Kasumi-1 (cell line): ENCODE measurements around the gene MAP7.
A peak's percentile ranks its signal among the peaks of the same experiment; 100 is the strongest.

Source experiments
- DNase-seq, 2 experiments: peaks; one replicate each; lab custom pipeline; 2025; lab: John Stamatoyannopoulos, UW

The MAP7 gene

GRCh38 chr6:136532030-136532429 is 18.2 kb downstream of the MAP7 start:
- no peak for DNase-seq

- DNase-seq: no peak
Observed at GRCh38 chr6:136529710-136530109, 20.5 kb downstream of the MAP7 start.

GRCh38 chr6:136528477-136528876 is 21.7 kb downstream of the MAP7 start:
- no peak for DNase-seq

- no peak for DNase-seq
Observed at GRCh38 chr6:136527831-136528230, 22.4 kb downstream of the MAP7 start.

- no peak for DNase-seq
Observed at GRCh38 chr6:136526937-136527336, 23.3 kb downstream of the MAP7 start.

GRCh38 chr6:136526196-136526930 is 23.9 kb downstream of the MAP7 start:
- peak; percentile 89 to 90 for DNase-seq

GRCh38 chr6:136525586-136526195 is 24.5 kb downstream of the MAP7 start:
- DNase-seq: no peak

GRCh38 chr6:136524936-136525413 is 25.2 kb downstream of the MAP7 start:
- DNase-seq: peak in 1 of 2 experiments; percentile 44

GRCh38 chr6:136524339-136524935 is 25.8 kb downstream of the MAP7 start:
- DNase-seq: no peak

GRCh38 chr6:136523196-136523595 is 27.0 kb downstream of the MAP7 start:
- no peak for DNase-seq

- no peak for DNase-seq
Observed at GRCh38 chr6:136522636-136523035, 27.6 kb downstream of the MAP7 start.

GRCh38 chr6:136521911-136522310 is 28.3 kb downstream of the MAP7 start:
- no peak for DNase-seq

GRCh38 chr6:136521427-136521826 is 28.8 kb downstream of the MAP7 start:
- DNase-seq: no peak

- no peak for DNase-seq
Observed at GRCh38 chr6:136520517-136520916, 29.7 kb downstream of the MAP7 start.

- DNase-seq: no peak
Observed at GRCh38 chr6:136517582-136517981, 32.6 kb downstream of the MAP7 start.

GRCh38 chr6:136517002-136517401 is 33.2 kb downstream of the MAP7 start:
- DNase-seq: no peak

- no peak for DNase-seq
Observed at GRCh38 chr6:136514591-136514990, 35.6 kb downstream of the MAP7 start.

- DNase-seq: no peak
Observed at GRCh38 chr6:136511926-136512325, 38.3 kb downstream of the MAP7 start.

- DNase-seq: no peak
Observed at GRCh38 chr6:136511397-136511796, 38.8 kb downstream of the MAP7 start.

GRCh38 chr6:136510782-136511181 is 39.4 kb downstream of the MAP7 start:
- no peak for DNase-seq

GRCh38 chr6:136510299-136510698 is 39.9 kb downstream of the MAP7 start:
- no peak for DNase-seq

GRCh38 chr6:136508725-136509392 is 41.4 kb downstream of the MAP7 start:
- DNase-seq: peak; percentile 9 to 20
